HCT116 (cell line): Measurements from ENCODE around the gene UBTD1. TPM values are rescaled to one million over a fixed set of nuclear protein-coding genes. Genes with fewer than 3 reads are reported as not detected.

Experiments used
- ATAC-seq: fragments of 200-7000 bp; cut with Tn5 transposase; 2 replicates; pipeline ENCODE4 v1.9.1; 2020; ENCODE audit warnings: mild to moderate bottlenecking, moderate library complexity
- BruUV-seq: library from RNA; stranded (reverse); fragments of 400-500 nt; replicated peaks from 2 replicates; lab custom pipeline; 2021; lab: Mats Ljungman, UMichigan
- CTCF ChIA-PET: fragments of 300-600 bp; sonication (Branson Sonifier 250); formaldehyde crosslinking; loops from one replicate; lab custom pipeline; 2021; ENCODE audit warnings: antibody characterized with exemption; lab: Charles Lee
- POLR2A ChIA-PET: fragments of 300-600, 350-600 bp; sonication (Branson Sonifier 250); formaldehyde crosslinking; loops from one replicate; lab custom pipeline; 2021; ENCODE audit warnings: antibody characterized with exemption; lab: Charles Lee
- RAD21 ChIA-PET, 2 experiments: fragments of 300-600 bp; sonication (Branson Sonifier 250); formaldehyde crosslinking; loops; one replicate each; lab custom pipeline; 2023; ENCODE audit warnings: low total read pairs in 2 of 2; ENCODE audit not compliant: uncharacterized antibody in 2 of 2, unreplicated experiment in 2 of 2, low non-redundant PET in 1 of 2; lab: Charles Lee
- DNase-seq: peaks from one replicate; pipeline ENCODE4 v3.0.0-alpha.2; 2010; ENCODE audit warnings: low read depth, low spot score
- H2AFZ ChIP-seq: fragments of 200-600 bp; shearing (Covaris generic), sonication (generic); 2 replicates; pipeline ENCODE4 v1.6.1; 2017; ENCODE audit warnings: low read depth, mixed run types, mixed read lengths, antibody characterized with exemption, low read length; ENCODE audit not compliant: poor library complexity, severe bottlenecking
- H3K27ac ChIP-seq: 2 replicates; pipeline ENCODE4 v1.5.1; 2012; ENCODE audit warnings: low read depth, low read length
- H3K27me3 ChIP-seq: fragments of 200-600 bp; sonication (generic); 2 replicates; pipeline ENCODE4 v1.6.1; 2016; ENCODE audit warnings: mixed run types, low read length, mixed read lengths; ENCODE audit not compliant: insufficient read depth
- H3K36me3 ChIP-seq, 2 experiments: fragments of 200-500 bp in 1 of 2; fragments of 200-600 bp in 1 of 2; sonication (Bioruptor generic) in 1 of 2; sonication (generic) in 1 of 2; 2 replicates each; pipeline versions ENCODE4 v1.5.1 to v1.6.1; 2014 to 2016; ENCODE audit warnings: low read length in 2 of 2, inconsistent platforms in 1 of 2, mixed read lengths in 1 of 2, mixed run types in 1 of 2; ENCODE audit not compliant: insufficient read depth in 2 of 2, control insufficient read depth in 1 of 2
- H3K4me1 ChIP-seq, 2 experiments: fragments of 200-600 bp in 1 of 2; sonication (generic) in 1 of 2; 2 replicates each; pipeline versions ENCODE4 v1.5.1 to v1.6.1; 2012 to 2017; ENCODE audit warnings: low read length in 2 of 2, inconsistent platforms in 1 of 2, mild to moderate bottlenecking in 1 of 2, mixed read lengths in 1 of 2, mixed run types in 1 of 2, moderate library complexity in 1 of 2; ENCODE audit not compliant: insufficient read depth in 2 of 2, control insufficient read depth in 1 of 2
- H3K4me2 ChIP-seq: fragments of 200-600 bp; sonication (generic); 2 replicates; pipeline ENCODE4 v1.6.1; 2017; ENCODE audit warnings: mixed run types, low read length, mixed read lengths
- H3K4me3 ChIP-seq, 2 experiments: fragments of 200-600 bp in 1 of 2; sonication (generic) in 1 of 2; replicated peaks in 1 of 2; 2 replicates each; pipeline ENCODE4 v1.5.1; 2011 to 2016; ENCODE audit warnings: low read length in 2 of 2, control low read depth in 1 of 2, low read depth in 1 of 2, mild to moderate bottlenecking in 1 of 2, mixed read lengths in 1 of 2, mixed run types in 1 of 2
- H3K79me2 ChIP-seq: fragments of 200-600 bp; sonication (generic); 2 replicates; pipeline ENCODE4 v1.6.1; 2017; ENCODE audit warnings: mild to moderate bottlenecking, mixed run types, low read length, moderate library complexity, mixed read lengths; ENCODE audit not compliant: insufficient read depth
- H3K9ac ChIP-seq: fragments of 200-600 bp; sonication (generic); 2 replicates; pipeline ENCODE4 v1.6.1; 2016; ENCODE audit warnings: low read length, mixed read lengths
- H3K9me2 ChIP-seq: fragments of 200-600 bp; sonication (generic), shearing (Covaris generic); 2 replicates; pipeline ENCODE4 v1.6.1; 2017; ENCODE audit warnings: mixed run types, mild to moderate bottlenecking, moderate library complexity; ENCODE audit not compliant: insufficient read depth
- H3K9me3 ChIP-seq, 2 experiments: fragments of 200-500 bp in 1 of 2; fragments of 200-600 bp in 1 of 2; sonication (Bioruptor generic) in 1 of 2; sonication (generic) in 1 of 2; 2 replicates each; pipeline ENCODE4 v1.6.1; 2014 to 2017; ENCODE audit warnings: low read length in 2 of 2, mixed read lengths in 2 of 2, inconsistent platforms in 1 of 2, low read depth in 1 of 2, mild to moderate bottlenecking in 1 of 2, mixed run types in 1 of 2, moderate library complexity in 1 of 2; ENCODE audit not compliant: control insufficient read depth in 1 of 2, insufficient read depth in 1 of 2
- H4K20me1 ChIP-seq: fragments of 200-600 bp; sonication (generic), shearing (Covaris generic); 2 replicates; pipeline ENCODE4 v1.6.1; 2017; ENCODE audit warnings: mixed run types, mild to moderate bottlenecking, moderate library complexity; ENCODE audit not compliant: insufficient read depth
- CBX3 ChIP-seq: IDR thresholded peaks from 2 replicates; pipeline ENCODE4 v1.6.1; 2012; ENCODE audit warnings: low read depth
- EZH2phosphoT487 ChIP-seq: fragments of 200-600 bp; IDR thresholded peaks from 2 replicates; pipeline ENCODE4 v1.6.1; 2018; ENCODE audit warnings: antibody characterized with exemption, borderline replicate concordance
- POLR2AphosphoS5 ChIP-seq: IDR thresholded peaks from 2 replicates; pipeline ENCODE4 v1.6.1; 2011; ENCODE audit warnings: mild to moderate bottlenecking, low read depth, low read length, moderate library complexity
- RAD21 ChIP-seq: IDR thresholded peaks from 2 replicates; pipeline ENCODE4 v1.6.1; 2012; ENCODE audit warnings: low read depth, mild to moderate bottlenecking
- SIN3A ChIP-seq: IDR thresholded peaks from 2 replicates; pipeline ENCODE4 v1.6.1; 2012; ENCODE audit warnings: low read depth
- SP1 ChIP-seq: IDR thresholded peaks from 2 replicates; pipeline ENCODE4 v1.6.1; 2012; ENCODE audit warnings: low read depth
- intact Hi-C: fragments of 100-400 bp; cut with micrococcal nuclease; formaldehyde crosslinking; loops from 2 replicates; pipeline ENCODE4 v1.10.0; 2022
- total RNA-seq: library from RNA; stranded (reverse); gene quantifications from one replicate; pipeline ENCODE4 v1.2.1, GENCODE V29; 2021; ENCODE audit not compliant: unreplicated experiment
- TF ChIP-seq, protein P1 (sequence below), 3 experiments: fragments of 200-600 bp in 1 of 3; sonication (generic) in 1 of 3; IDR thresholded peaks in 2 of 3; conservative IDR thresholded peaks in 1 of 3; 2 replicates each; pipeline ENCODE4 v1.5.1; 2012 to 2017; ENCODE audit warnings: low read depth in 2 of 3, low read length in 2 of 3, antibody characterized with exemption in 1 of 3, borderline replicate concordance in 1 of 3, control low read depth in 1 of 3, mild to moderate bottlenecking in 1 of 3, mixed read lengths in 1 of 3, mixed run types in 1 of 3, moderate library complexity in 1 of 3; ENCODE audit not compliant: insufficient read depth in 1 of 3
- TF ChIP-seq, protein P2 (sequence below): IDR thresholded peaks from 2 replicates; pipeline ENCODE4 v1.6.1; 2012
- TF ChIP-seq, protein P3 (sequence below): IDR thresholded peaks from 2 replicates; pipeline ENCODE4 v1.6.1; 2011; ENCODE audit warnings: mild to moderate bottlenecking, low read length, moderate library complexity; ENCODE audit not compliant: insufficient replicate concordance; ENCODE audit errors: extremely low read depth

UBTD1 gene
- total RNA-seq, 1 experiment from 2014 or later, result 12.8 TPM

DNA sequence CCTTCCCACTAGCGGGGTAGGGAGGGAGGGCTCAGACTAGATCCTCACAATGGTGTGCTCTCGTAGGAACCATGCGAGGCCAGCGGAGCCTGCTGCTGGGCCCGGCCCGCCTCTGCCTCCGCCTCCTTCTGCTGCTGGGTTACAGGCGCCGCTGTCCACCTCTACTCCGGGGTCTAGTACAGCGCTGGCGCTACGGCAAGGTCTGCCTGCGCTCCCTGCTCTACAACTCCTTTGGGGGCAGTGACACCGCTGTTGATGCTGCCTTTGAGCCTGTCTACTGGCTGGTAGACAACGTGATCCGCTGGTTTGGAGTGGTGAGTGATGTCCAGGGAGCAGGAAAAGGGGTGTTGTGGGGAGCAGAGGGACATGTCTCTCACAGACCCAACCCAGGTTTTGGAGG lies 47.1 kb upstream of the UBTD1 start:
- no peak overlapping the region for H2AFZ ChIP-seq
- no peaks in the 10 kb centered on the region for H3K9me2 ChIP-seq
- H3K27me3 ChIP-seq, result no peaks in the 10 kb centered on the region
- no peak overlapping the region for H3K27ac ChIP-seq
- peaks cover 6 to 9% of the 10 kb centered on the region in 2 experiments for H3K4me1 ChIP-seq
- BruUV-seq, result no TSS peak
- ChIA-PET POLR2A (no interaction called here), CTCF (no interaction called here), RAD21 (no interaction called here)
- no peak overlapping the region for H3K4me2 ChIP-seq
- intact Hi-C loops, result no loop called here
- H3K79me2 ChIP-seq, result peaks cover 35% of the 10 kb centered on the region
- no peak for DNase-seq
- no peaks in the 10 kb centered on the region for H3K9me3 ChIP-seq
- TF ChIP-seq CBX3, result no peak
- no peak for TF ChIP-seq POLR2AphosphoS5
- TF ChIP-seq, protein P1, sequence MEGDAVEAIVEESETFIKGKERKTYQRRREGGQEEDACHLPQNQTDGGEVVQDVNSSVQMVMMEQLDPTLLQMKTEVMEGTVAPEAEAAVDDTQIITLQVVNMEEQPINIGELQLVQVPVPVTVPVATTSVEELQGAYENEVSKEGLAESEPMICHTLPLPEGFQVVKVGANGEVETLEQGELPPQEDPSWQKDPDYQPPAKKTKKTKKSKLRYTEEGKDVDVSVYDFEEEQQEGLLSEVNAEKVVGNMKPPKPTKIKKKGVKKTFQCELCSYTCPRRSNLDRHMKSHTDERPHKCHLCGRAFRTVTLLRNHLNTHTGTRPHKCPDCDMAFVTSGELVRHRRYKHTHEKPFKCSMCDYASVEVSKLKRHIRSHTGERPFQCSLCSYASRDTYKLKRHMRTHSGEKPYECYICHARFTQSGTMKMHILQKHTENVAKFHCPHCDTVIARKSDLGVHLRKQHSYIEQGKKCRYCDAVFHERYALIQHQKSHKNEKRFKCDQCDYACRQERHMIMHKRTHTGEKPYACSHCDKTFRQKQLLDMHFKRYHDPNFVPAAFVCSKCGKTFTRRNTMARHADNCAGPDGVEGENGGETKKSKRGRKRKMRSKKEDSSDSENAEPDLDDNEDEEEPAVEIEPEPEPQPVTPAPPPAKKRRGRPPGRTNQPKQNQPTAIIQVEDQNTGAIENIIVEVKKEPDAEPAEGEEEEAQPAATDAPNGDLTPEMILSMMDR (IDR thresholded peaks at IDR 0.05 in 2 of 3, conservative IDR thresholded peaks at IDR 0.05 in 1 of 3; ENCODE audit: borderline replicate concordance in 1 of 3, insufficient read depth in 1 of 3, low read depth in 2 of 3, low read length in 2 of 3), result no peak
- no peak for TF ChIP-seq SP1
- TF ChIP-seq, protein P2, sequence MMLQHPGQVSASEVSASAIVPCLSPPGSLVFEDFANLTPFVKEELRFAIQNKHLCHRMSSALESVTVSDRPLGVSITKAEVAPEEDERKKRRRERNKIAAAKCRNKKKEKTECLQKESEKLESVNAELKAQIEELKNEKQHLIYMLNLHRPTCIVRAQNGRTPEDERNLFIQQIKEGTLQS, result no peak
- TF ChIP-seq SIN3A, result no peak
- TF ChIP-seq, protein P3, sequence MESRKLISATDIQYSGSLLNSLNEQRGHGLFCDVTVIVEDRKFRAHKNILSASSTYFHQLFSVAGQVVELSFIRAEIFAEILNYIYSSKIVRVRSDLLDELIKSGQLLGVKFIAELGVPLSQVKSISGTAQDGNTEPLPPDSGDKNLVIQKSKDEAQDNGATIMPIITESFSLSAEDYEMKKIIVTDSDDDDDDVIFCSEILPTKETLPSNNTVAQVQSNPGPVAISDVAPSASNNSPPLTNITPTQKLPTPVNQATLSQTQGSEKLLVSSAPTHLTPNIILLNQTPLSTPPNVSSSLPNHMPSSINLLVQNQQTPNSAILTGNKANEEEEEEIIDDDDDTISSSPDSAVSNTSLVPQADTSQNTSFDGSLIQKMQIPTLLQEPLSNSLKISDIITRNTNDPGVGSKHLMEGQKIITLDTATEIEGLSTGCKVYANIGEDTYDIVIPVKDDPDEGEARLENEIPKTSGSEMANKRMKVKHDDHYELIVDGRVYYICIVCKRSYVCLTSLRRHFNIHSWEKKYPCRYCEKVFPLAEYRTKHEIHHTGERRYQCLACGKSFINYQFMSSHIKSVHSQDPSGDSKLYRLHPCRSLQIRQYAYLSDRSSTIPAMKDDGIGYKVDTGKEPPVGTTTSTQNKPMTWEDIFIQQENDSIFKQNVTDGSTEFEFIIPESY, result no peak
- TF ChIP-seq EZH2phosphoT487, result no peak
- TF ChIP-seq RAD21, result no peak
- peaks cover 13 to 21% of the 10 kb centered on the region in 2 experiments for H3K36me3 ChIP-seq
- H4K20me1 ChIP-seq, result no peaks in the 10 kb centered on the region
- ATAC-seq, result no peak
- no peak overlapping the region for H3K9ac ChIP-seq
- H3K4me3 ChIP-seq, result no peak overlapping the region
